Left renal cortex interstitium (tissue), 4 donors: ENCODE results near the gene LRRC56. TPM values are rescaled to one million over a fixed set of nuclear protein-coding genes. Genes with fewer than 3 reads are reported as not detected.

Experiments used
- DNase-seq, 4 donors: peaks; one replicate each; pipeline ENCODE4 v3.0.0-alpha.2; 2013; ENCODE audit warnings: low read depth in 4 of 4, low spot score in 2 of 4, missing footprints in 1 of 4
- polyA plus RNA-seq, 4 donors: library from polyadenylated mRNA; unstranded; fragments of 120-200 nt; gene quantifications; one replicate each; pipeline ENCODE4 v1.2.1, GENCODE V29; 2013; ENCODE audit not compliant: insufficient read length in 4 of 4

The LRRC56 gene, protein sequence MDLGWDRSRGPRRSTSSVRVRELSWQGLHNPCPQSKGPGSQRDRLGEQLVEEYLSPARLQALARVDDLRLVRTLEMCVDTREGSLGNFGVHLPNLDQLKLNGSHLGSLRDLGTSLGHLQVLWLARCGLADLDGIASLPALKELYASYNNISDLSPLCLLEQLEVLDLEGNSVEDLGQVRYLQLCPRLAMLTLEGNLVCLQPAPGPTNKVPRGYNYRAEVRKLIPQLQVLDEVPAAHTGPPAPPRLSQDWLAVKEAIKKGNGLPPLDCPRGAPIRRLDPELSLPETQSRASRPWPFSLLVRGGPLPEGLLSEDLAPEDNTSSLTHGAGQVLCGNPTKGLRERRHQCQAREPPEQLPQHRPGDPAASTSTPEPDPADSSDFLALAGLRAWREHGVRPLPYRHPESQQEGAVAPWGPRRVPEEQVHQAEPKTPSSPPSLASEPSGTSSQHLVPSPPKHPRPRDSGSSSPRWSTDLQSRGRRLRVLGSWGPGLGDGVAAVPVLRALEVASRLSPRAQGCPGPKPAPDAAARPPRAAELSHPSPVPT
- polyA plus RNA-seq, result 1 to 10 TPM; 2.8 to 6.1 (median 5.1) TPM

DNA sequence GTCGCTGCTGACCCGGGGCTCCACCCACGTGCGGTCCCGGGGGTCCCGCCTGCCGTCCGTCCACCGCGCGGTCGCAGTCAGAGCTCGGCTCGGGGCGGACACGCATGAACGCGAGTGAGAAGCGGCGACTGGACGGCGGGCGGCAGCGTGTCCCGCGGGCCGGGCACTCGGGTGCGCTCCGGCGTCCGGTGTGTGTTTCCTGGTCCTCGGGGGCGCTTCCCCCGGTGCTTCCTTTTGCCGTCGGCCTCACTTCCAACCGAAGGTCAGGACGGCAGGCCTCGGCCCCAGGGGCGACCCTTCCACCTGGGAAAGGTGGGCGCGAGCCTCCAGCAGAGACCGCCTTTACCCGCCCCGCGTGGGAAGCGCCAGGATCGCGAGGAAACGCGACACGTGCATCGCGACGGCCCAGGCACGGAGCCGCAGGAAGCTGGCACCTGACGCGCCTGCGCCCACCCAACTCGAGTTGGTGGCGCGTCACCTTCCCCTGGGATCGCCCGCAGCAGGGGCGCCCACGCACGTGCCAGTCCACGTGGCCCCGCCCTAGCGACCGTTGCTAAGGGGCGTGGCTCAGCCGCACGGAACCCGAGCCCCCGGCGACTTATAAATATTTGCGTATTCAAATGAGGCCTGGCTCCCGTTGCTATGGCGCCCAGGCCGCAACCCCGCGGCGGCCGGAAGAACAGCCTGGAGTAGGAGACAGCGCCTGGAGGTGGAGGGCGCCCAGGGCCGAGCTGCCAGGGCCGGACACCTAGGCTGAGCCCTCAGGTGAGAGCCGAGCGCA is at the start of gene LRRC56:
Gene LRRC56 (plus strand): TSS at position 687 of the 781 bp plus-strand sequence. CDS start 3,158 bp downstream, outside the sequence.
- DNase-seq, result peak in 1 of 4 donors; percentile 56

DNA sequence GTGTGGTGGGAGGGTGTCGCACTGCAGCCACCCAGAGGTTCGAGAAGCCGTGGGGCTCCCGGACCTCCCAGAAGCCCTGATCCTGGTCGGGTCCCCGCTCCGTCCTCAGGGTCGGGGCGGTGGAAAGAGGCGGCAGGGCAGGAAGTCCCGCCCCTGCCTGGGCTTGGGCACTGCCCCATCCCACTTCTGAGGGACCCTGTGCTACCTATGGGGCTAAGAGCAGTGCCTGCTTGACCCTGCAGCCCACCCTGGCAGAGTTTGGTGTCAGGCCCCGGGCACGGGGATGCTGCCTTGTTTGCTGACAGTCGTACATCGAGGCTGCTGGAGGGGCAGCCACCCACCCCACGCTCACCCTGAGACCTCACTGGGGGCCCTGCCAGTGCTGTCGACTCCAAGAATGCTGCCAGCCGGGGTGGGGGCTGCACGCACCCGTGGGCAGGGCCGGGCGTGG is 49.7 kb upstream of the LRRC56 start:
- DNase-seq, result no peak

DNA sequence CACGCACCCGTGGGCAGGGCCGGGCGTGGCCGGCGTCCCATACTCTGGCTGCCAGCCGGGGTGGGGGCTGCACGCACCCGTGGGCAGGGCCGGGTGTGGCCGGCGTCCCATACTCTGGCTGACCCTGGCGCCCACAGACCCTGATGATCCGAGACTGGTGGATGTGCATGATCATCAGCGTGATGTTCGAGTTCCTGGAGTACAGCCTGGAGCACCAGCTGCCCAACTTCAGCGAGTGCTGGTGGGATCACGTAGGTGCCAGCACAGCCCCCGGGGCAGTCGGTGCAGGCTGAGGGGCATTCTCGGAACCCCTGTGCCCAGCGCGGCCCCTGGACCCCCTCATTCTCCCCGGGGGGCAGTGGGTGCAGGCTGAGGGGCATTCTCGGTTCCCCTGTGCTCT is 49.3 kb upstream of the LRRC56 start:
- DNase-seq, result no peak

DNA sequence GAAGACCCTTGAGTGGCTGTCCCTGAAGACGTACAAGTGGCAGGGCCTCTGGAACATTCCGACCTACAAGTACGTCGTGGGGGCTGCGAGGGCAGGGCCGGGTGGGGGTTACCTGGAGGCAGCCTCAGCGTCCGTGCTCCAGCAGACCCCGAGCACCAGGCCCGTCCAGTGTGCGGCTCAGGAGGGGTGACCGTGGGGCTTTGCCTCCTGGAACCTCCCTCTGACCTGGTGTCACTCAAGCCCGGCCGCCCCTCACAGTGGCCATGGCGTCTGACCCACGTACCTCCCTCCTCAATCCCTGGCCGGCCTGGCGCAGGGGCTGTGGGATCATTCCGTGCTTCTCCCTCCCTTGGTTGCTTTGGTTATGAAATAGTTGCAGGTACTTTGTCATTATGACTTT is 48.7 kb upstream of the LRRC56 start:
- DNase-seq, result no peak

DNA sequence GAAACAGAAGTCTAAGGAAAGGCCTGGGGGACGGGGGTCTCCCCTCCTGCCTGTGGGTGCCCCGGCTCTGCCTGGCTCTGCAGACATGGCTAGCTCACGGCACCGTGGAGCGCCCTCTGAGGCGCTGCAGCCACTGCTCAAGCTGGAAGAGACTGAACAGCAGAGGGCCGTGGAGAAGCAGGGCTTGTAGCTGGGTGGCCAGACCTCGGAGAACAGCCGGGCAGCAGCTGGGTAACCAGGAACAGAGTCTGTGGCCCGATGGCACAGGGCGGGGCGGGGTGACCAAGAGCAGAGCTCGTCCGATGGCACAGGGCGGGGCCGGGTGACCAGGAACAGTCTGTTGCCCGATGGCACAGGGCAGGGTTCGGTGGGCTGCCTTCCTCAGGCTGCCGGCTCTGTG is 48.3 kb upstream of the LRRC56 start:
- no peak for DNase-seq

DNA sequence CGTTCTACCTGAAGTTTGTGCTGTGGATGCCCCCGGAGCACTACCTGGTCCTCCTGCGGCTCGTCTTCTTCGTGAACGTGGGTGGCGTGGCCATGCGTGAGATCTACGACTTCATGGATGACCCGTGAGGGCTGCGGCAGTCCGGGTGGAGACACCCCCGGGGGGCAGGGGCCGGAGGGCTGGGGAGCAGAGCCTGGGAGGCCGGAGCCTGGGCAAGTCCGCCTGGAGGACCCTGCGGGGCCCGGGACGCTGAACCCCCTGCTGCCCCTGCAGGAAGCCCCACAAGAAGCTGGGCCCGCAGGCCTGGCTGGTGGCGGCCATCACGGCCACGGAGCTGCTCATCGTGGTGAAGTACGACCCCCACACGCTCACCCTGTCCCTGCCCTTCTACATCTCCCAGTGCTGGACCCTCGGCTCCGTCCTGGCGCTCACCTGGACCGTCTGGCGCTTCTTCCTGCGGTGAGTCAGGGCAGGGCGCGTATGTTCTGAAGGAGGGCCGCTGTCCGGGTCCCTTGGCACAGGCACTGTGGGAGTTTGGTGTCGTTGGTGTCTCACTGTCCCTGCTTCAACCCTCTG is 47.6 kb upstream of the LRRC56 start:
- DNase-seq, result no peak

DNA sequence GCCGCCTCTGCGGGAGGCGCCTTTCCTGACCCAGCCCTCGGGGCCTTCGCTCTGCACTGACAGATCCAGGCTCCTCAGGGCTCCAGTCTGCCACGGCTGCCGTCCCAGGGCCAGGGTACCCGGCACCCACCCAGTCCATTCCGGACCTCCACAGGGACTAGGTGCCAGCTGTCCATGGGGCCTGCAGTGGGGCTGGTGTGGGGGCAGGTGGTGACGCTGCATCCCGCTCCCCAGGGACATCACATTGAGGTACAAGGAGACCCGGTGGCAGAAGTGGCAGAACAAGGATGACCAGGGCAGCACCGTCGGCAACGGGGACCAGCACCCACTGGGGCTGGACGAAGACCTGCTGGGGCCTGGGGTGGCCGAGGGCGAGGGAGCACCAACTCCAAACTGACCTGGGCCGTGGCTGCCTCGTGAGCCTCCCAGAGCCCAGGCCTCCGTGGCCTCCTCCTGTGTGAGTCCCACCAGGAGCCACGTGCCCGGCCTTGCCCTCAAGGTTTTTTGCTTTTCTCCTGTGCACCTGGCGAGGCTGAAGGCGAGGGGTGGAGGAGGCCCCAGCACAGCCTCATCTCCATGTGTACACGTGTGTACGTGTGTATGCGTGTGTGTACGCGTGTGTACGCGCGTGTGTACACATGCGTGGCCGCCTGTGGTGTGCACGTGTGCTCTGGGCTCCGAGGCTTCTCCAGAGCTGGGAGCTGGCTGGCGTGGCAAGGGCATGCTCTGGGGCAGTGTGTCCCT is 47.0 kb upstream of the LRRC56 start:
- DNase-seq, result no peak

DNA sequence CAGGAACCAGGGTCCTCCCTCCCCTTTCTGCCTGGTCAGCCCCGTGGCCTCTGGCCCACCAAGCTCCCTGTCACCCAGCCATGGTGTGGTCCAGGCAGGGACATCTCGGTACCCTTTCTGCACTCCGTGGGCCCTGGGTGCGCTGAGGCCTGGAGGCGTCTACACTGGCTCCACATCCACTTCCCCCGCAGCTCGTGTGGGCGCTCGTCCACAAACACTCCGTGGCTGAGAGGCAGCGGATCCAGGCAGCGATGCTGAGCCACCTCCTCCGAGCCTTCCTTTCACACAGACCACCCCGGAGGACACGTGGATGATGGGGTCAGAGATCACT is 46.4 kb upstream of the LRRC56 start:
- DNase-seq, result no peak

DNA sequence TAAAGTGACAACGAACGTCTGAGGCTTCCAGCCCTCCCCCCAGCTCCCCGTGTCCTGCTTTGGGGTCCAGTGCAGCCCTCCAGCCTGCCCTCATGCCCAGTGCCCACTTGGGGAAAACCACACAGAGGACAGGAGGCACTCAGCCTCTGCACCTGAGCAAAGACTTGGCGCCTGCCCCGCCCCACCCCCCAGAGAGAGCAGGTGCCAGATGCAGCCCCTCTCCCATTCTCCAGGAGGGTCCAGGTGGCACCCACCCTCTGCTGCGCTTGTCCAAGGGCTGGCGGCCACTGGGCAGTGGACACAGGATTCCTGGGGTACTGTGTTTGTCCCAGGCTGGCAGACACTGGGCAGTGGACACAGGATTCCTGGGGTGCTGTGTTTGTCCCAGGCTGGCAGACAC is 46.0 kb upstream of the LRRC56 start:
- DNase-seq, result no peak

DNA sequence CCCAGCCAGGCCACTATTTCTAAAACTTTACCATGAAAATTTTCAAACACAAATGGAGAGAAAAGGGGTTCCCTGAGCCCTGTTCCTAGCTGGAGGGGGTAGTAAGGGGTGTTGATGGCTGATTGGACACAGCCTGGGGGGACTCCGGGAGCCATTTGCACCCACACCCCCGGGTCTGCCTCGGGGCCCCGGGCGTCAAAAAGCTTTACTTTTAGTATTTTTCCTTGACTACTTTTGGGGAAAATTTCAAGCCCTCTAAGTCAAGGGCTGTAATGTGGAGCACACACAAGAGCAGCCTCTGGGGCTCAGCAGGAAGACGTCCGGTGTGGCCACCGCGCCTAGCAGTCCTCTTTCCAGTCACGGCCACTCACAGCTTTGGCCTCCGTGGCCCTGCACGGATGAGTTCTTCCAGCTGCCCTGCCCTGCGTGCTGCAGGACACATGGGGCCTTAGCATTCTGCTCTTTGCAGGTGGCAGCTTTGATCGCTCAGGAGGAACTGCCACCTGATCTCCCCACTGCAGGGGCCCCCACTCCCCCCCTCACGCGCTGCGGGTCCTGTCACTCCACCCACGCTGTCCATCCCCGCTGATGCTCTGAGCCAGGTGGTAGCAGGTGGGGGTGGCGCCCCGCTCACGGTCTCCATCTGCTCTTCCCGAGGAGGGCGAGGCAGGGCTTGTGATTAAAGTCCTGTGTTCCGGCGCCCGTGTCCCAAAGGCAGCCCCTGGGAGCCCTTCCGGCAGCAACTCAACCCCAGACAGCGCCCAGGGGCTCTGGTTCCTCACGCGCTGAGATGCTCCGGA is 44.7 kb upstream of the LRRC56 start:
- DNase-seq, result no peak

DNA sequence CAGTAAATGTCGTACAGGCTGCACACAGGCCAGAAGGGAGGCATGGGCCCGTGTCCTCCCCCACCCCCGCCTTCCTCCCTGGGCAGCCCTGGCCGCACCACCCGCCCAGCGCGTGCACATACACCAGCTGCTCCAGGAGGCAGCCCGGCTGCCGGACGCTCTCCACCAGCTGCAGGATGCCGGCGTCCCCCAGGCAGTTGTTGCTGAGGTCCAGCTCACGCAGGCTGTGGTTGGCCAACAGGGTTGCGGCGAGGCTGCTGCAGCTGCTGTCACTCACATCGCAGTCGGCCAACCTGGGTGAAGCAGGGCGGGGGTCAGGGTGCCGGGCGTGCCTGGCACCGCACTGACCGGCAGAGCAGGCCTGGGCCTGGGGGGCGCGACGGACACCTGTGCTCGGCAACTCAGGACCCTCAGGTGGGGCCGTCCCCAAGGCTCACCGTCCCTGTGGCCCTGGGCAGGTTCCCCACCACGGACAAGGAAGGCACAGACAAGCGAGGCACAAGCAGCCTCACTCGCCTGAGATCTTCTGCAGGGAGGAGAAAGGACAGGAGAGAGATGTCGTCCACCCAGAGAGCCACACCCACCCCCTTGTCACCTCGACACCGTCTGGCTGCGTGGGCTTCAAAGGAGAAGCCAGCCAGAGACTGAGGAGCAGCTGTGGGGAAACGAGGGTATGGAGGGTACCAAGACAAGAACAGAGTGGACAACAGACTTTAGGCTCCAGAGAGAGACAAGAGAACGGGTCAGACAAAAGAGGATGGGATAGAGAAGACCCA is 42.4 kb upstream of the LRRC56 start:
- DNase-seq, result no peak

DNA sequence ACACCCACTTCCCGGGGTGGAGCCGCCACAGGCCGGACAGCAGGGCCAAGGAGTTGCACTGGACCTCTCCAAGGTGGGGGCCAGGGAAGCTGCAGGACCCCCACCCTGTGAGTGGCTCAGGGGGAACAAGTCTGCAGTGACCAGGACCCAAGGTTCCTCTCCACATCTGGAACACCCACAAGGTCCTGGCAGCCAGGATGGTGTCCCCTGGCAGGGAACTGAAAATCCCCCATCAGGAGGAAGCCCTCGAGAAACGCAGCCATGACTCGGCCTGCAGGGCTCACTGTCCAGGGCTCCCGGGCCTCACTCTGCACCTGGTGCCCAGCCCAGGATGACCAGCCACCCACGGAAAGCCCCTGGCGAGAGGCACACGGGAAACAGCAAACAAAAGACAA is 41.8 kb upstream of the LRRC56 start:
- no peak for DNase-seq

DNA sequence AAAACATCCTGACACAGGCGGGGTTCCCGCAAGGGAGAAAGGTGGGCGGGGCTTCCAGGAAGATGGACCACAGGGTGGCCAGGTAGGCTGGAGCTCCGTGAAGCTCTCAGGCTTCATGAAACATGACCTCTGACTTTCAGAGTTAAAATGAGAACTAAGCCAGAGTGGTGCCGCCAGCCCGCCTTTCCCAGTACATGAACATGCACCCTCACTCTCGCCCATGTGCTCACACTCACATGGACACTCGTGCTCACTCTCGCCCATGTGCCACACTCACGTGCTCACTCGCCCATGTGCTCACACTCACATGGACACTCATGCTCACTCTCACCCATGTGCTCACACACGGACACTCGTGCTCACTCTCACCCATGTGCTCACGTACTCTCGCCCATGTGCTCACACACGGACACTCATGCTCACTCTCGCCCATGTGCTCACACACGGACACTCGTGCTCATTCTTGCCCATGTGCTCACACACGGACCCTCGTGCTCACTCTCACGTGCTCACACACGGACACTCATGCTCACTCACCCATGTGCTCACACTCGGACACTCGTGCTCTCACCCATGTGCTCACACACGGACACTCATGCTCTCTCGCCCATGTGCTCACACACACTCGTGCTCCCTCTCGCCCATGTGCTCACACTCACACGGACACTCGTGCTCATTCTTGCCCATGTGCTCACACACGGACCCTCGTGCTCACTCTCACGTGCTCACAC is 40.3 kb upstream of the LRRC56 start:
- no peak for DNase-seq

DNA sequence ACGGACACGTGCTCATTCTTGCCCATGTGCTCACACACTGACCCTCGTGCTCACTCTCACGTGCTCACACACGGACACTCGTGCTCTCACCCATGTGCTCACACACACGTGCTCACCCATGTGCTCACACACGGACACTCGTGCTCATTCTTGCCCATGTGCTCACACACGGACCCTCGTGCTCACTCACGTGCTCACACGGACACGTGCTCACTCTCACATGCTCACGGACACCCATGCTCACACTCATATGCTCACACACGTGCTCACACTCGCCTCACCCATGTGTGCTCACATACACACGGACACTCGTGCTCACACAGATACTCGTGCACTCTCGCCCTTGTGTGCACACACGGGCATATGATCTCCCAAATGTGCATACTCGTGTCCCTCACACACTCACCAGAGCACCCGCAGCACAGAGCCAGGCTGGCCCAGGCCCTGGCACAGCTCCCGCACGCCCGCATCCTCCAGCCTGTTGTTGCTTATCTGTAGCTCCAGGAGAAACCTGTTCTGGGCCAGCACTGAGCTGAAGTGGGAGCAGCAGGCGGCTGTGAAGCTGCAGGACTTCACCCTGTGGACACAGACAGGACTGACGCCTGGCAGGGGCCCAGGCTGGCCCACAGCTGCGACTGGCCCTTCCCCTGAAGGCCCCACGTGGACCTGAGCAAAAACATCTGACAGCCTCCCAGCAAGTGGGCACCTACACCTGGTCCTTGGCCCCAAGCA is 39.6 kb upstream of the LRRC56 start:
- DNase-seq, result no peak

DNA sequence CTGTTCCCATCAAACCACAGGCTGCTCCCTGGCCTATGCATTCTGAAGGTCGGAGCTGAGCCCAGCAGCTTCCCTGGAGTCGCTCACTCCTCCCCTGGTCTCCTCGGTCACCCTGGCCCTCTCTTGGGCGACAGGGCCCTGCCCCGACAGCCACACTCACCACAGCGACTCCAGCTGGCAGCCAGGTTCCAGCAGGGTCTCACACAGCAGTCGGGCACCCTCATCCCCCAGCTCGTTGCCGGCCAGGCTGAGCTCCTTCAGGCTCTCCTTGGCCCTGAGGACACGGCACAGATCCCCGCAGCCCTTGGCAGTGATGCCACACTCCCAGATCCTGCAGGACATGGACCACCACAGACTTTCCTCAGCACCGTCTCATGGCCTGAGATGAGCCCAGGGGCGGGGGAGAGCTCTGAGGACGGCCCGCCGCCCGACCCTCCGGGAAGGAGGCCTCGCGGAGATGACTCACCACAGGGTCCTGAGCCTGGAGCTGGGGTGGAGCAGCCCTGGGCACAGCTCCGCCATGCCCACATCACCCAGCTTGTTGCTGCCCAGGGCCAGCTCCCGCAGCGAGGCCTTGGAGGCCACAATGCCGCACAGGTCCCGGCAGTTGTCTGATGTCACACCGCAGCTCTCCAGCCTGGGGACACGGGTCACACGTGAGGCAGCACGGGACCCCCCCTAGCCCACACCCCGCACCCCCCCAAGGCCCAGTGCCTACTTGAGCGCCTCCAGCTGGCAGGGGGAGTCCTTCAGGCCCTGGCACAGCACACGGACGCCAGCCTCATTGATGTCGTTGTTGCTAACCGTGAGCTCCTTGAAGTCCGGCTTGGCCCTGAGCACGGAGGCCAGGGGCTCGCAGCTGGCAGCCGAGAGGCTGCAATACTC is 38.8 kb upstream of the LRRC56 start:
- no peak for DNase-seq

DNA sequence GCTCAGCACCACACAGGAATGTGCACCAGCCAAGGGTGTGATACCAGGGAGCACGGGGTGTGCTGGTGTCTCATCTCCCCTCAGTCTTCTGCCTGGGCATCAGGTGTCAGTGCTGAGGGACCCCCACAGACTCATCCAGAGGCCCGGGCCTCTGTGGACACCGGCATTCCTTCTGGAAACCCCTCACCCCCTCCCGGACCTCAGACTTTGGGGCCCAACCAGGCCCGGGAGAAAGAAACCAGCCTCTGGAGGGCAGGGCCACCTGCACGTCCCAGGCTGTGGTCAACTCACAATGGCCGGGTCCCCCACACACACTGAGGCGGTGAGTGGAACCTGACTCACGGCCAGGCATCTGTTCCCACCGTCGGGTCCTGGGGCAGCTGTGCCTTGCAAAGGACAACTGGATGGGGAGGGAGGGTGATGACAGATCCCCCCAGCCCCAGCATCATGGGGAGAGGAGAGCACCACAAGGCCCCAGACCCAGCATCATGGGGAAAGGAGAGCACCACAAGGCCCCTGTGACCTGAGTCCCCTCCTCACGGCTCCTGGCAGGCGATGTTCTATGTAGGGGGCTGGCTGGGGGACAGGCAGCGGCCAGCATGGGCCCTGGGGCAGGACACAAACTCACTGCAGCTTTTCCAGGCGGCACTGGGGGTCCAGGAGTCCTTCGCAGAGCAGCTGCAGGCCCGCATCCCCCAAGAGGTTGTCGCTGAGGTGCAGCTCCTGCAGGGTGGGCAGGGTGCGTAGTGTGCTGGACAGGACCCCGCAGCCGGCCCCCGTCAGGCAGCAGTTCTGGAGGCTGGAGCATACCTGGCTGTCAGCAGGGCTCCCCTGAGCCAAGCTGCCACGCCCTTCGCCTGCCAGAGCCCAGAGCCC is 37.9 kb upstream of the LRRC56 start:
- DNase-seq, result no peak
